Measurements from ENCODE around the gene DIP2C.

DIP2C gene

DNA sequence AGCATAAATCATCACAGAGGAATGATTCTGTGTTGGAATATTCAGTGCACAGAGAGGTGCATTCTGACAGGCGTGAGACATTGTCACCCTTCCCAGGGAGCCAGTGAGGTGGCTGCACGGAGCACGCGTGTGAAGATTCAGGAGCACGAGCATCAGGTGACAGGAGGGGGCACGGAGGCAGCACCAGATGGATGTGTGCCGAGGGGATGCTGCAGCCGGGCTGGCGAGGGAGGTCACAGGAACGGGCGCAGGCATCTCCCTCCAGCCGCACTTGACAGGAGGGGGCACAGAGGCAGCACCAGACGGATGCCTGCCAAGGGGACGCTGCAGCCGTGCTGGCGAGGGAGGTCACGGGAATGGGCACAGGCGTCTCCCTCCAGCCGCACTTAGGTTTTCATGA is 66.5 kb downstream of the DIP2C start:
- no CpG with 5 or more reads among the region's 19 CpGs for WGBS (ENCODE audit: extremely low coverage, insufficient coverage, low lambda C conversion rate)
- Histone ChIP-seq H3K79me1 (ENCODE audit: low read length) (peaks cover 3% of the 10 kb centered on the region), H4K8ac (ENCODE audit: low read depth, low read length) (no peak overlapping the region), H2AK5ac (ENCODE audit: low read length) (no peak overlapping the region), H3K27me3 (ENCODE audit: insufficient read depth, low read length, poor library complexity) (no peaks in the 10 kb centered on the region), H3K79me2 (ENCODE audit: control insufficient read depth, insufficient read depth, low read length) (peaks cover 1% of the 10 kb centered on the region), H3K4me1 (ENCODE audit: control insufficient read depth, low read depth, low read length) (peaks cover 4% of the 10 kb centered on the region), H3K4ac (ENCODE audit: low read depth, low read length) (no peak overlapping the region), H3K18ac (ENCODE audit: low read length) (no peak overlapping the region), H3K9ac (ENCODE audit: low read length) (no peak overlapping the region), H2BK15ac (replicated peaks; ENCODE audit: low read depth) (no peak overlapping the region), H3K4me3 (ENCODE audit: low read length) (no peak overlapping the region), H3K27ac (ENCODE audit: low read depth, low read length) (no peak overlapping the region), H3K36me3 (ENCODE audit: control insufficient read depth, insufficient read depth, low read length) (no peaks in the 10 kb centered on the region), H3K23ac (ENCODE audit: low read length) (no peak overlapping the region), H3K56ac (ENCODE audit: low read length) (no peak overlapping the region), H2BK120ac (ENCODE audit: low read depth, low read length) (no peak overlapping the region), H3K4me2 (ENCODE audit: low read length) (no peak overlapping the region), H4K5ac (ENCODE audit: low read length) (no peak overlapping the region), H2BK5ac (ENCODE audit: low read length) (no peak overlapping the region)
- no peak for DNase-seq

DNA sequence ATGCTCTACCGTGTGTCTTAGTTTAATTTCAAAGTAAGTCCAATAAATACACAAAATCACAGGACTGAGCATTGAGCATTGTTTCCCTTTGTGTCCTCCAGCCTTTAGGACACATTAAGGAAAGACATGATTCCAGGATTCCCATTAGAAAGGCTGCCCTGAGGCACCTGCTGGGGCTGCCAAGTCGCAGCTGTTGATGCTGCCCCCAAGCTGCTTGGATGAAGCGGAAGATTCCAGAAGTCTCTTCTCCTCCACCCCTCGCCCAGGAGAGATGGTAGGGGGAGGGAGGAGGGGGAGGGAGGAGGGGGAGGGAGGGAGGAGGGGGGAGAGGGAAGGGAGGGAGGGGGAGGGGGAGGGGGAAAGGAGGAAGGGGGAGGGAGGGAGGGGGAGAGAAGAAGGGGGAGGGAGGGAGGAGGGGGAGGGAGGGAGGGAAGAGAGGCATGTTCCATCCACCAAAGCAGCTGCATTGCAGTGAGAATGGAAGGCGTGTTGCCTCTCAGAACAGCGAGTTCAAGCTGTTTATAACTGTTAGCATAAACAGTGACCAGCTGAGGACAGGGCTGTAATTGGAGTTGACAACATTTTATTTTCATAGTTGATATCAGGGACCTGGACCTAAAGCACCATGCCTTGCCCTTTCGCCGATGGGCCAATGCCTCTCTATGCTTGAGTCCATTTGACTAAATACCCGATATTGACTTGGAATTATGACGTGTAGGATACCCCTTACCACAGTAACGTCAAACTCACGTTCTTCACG is 67.3 kb downstream of the DIP2C start:
- Histone ChIP-seq H3K4me1 (ENCODE audit: control insufficient read depth, low read depth, low read length) (peaks cover 4% of the 10 kb centered on the region), H3K4me2 (ENCODE audit: low read length) (no peak overlapping the region), H3K27ac (ENCODE audit: low read depth, low read length) (no peak overlapping the region), H3K18ac (ENCODE audit: low read length) (no peak overlapping the region), H4K5ac (ENCODE audit: low read length) (no peak overlapping the region), H3K79me1 (ENCODE audit: low read length) (peaks cover 3% of the 10 kb centered on the region), H3K9ac (ENCODE audit: low read length) (no peak overlapping the region), H2AK5ac (ENCODE audit: low read length) (no peak overlapping the region), H3K4ac (ENCODE audit: low read depth, low read length) (no peak overlapping the region), H2BK15ac (replicated peaks; ENCODE audit: low read depth) (no peak overlapping the region), H3K4me3 (ENCODE audit: low read length) (no peak overlapping the region), H3K56ac (ENCODE audit: low read length) (no peak overlapping the region), H3K23ac (ENCODE audit: low read length) (no peak overlapping the region), H4K8ac (ENCODE audit: low read depth, low read length) (no peak overlapping the region), H3K27me3 (ENCODE audit: insufficient read depth, low read length, poor library complexity) (no peaks in the 10 kb centered on the region), H3K79me2 (ENCODE audit: control insufficient read depth, insufficient read depth, low read length) (peaks cover 1% of the 10 kb centered on the region), H2BK5ac (ENCODE audit: low read length) (no peak overlapping the region), H3K36me3 (ENCODE audit: control insufficient read depth, insufficient read depth, low read length) (no peaks in the 10 kb centered on the region), H2BK120ac (ENCODE audit: low read depth, low read length) (no peak overlapping the region)
- no peak for DNase-seq
- no CpG with 5 or more reads among the region's 13 CpGs for WGBS (ENCODE audit: extremely low coverage, insufficient coverage, low lambda C conversion rate)

DNA sequence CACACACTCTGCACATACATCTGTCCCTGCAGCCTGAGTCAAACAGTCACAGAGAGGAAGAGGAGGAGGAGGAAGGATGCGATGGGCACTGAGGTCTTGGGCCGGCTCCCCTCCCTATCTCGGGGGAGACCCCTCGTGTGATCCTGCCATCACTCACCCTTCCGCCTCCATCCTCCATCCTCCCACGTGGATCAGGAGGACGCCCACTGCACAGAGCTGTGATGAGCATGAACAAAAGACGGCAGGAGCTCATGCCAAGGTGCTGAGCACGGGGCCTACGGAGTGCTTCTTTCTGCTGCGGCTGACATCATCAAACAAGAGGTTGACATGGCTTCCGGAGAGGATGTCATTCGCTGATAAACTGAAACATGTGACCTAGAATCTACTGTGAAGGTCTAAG is 68.0 kb downstream of the DIP2C start:
- Histone ChIP-seq H3K4ac (ENCODE audit: low read depth, low read length) (no peak overlapping the region), H2BK15ac (replicated peaks; ENCODE audit: low read depth) (no peak overlapping the region), H4K5ac (ENCODE audit: low read length) (no peak overlapping the region), H2BK120ac (ENCODE audit: low read depth, low read length) (no peak overlapping the region), H3K27ac (ENCODE audit: low read depth, low read length) (no peak overlapping the region), H2BK5ac (ENCODE audit: low read length) (no peak overlapping the region), H3K4me3 (ENCODE audit: low read length) (no peak overlapping the region), H3K4me1 (ENCODE audit: control insufficient read depth, low read depth, low read length) (peaks cover 4% of the 10 kb centered on the region), H3K36me3 (ENCODE audit: control insufficient read depth, insufficient read depth, low read length) (no peaks in the 10 kb centered on the region), H3K23ac (ENCODE audit: low read length) (no peak overlapping the region), H3K4me2 (ENCODE audit: low read length) (no peak overlapping the region), H3K56ac (ENCODE audit: low read length) (no peak overlapping the region), H3K27me3 (ENCODE audit: insufficient read depth, low read length, poor library complexity) (no peaks in the 10 kb centered on the region), H3K79me1 (ENCODE audit: low read length) (peaks cover 3% of the 10 kb centered on the region), H3K9ac (ENCODE audit: low read length) (no peak overlapping the region), H2AK5ac (ENCODE audit: low read length) (no peak overlapping the region), H4K8ac (ENCODE audit: low read depth, low read length) (no peak overlapping the region), H3K79me2 (ENCODE audit: control insufficient read depth, insufficient read depth, low read length) (peaks cover 1% of the 10 kb centered on the region), H3K18ac (ENCODE audit: low read length) (no peak overlapping the region)
- DNase-seq: no peak
- no CpG with 5 or more reads among the region's 13 CpGs for WGBS (ENCODE audit: extremely low coverage, insufficient coverage, low lambda C conversion rate)

DNA sequence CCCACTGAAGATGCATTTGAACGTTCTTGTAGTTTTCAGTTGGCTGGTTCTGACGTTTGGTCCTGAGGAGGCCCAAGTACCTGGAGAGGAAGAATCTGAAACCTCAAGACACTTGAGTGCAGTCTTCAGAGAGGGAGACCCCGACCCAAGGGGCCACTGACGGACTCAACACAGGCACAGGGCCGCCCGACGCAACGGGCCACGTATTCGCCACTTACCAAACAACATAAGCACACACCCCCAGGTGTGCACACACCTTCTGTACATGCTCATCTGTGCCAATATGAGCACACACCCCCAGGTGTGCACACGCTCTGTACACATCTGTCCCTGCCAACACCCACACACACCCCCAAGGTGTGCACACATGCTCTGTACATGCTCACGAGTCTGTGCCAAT is 68.5 kb downstream of the DIP2C start:
- H2AK5ac ChIP-seq (ENCODE audit: low read length): no peak overlapping the region
- no peak overlapping the region for H3K18ac ChIP-seq (ENCODE audit: low read length)
- no peak overlapping the region for H4K8ac ChIP-seq (ENCODE audit: low read depth, low read length)
- no peak overlapping the region for H2BK5ac ChIP-seq (ENCODE audit: low read length)
- no peak overlapping the region for H3K9ac ChIP-seq (ENCODE audit: low read length)
- H3K4me2 ChIP-seq (ENCODE audit: low read length): no peak overlapping the region
- H3K23ac ChIP-seq (ENCODE audit: low read length): no peak overlapping the region
- no peaks in the 10 kb centered on the region for H3K27me3 ChIP-seq (ENCODE audit: insufficient read depth, low read length, poor library complexity)
- H3K56ac ChIP-seq (ENCODE audit: low read length): no peak overlapping the region
- H2BK15ac ChIP-seq (replicated peaks; ENCODE audit: low read depth): no peak overlapping the region
- H4K5ac ChIP-seq (ENCODE audit: low read length): no peak overlapping the region
- H2BK120ac ChIP-seq (ENCODE audit: low read depth, low read length): no peak overlapping the region
- no CpG with 5 or more reads among the region's 12 CpGs for WGBS (ENCODE audit: extremely low coverage, insufficient coverage, low lambda C conversion rate)
- no peaks in the 10 kb centered on the region for H3K36me3 ChIP-seq (ENCODE audit: control insufficient read depth, insufficient read depth, low read length)
- no peak for DNase-seq
- peaks cover 4% of the 10 kb centered on the region for H3K4me1 ChIP-seq (ENCODE audit: control insufficient read depth, low read depth, low read length)
- no peak overlapping the region for H3K27ac ChIP-seq (ENCODE audit: low read depth, low read length)
- H3K79me1 ChIP-seq (ENCODE audit: low read length): peaks cover 3% of the 10 kb centered on the region
- no peak overlapping the region for H3K4ac ChIP-seq (ENCODE audit: low read depth, low read length)
- H3K79me2 ChIP-seq (ENCODE audit: control insufficient read depth, insufficient read depth, low read length): peaks cover 1% of the 10 kb centered on the region
- H3K4me3 ChIP-seq (ENCODE audit: low read length): no peak overlapping the region

DNA sequence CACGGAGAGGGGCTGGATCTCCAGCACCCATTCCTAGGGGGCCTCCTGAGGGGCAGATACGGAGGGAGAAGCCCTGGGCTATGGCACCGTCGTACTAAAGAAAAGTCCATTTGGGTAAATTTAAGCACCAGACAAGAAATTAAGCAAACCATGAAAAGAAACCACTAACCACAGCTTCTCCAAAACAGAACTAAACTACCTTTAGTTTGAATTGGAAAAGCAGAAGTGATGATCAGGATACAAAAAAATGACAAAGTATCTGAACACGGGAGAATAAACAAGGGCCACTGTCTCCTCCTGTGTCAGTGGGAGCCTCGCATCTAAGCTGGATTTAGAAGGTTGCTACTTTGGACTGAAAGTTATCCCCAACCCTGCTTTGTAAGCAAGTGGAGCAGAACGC is 69.1 kb downstream of the DIP2C start:
- H3K9ac ChIP-seq (ENCODE audit: low read length): no peak overlapping the region
- H3K36me3 ChIP-seq (ENCODE audit: control insufficient read depth, insufficient read depth, low read length): no peaks in the 10 kb centered on the region
- WGBS (ENCODE audit: extremely low coverage, insufficient coverage, low lambda C conversion rate): no CpG with 5 or more reads among the region's 7 CpGs
- no peak overlapping the region for H3K23ac ChIP-seq (ENCODE audit: low read length)
- H3K27me3 ChIP-seq (ENCODE audit: insufficient read depth, low read length, poor library complexity): no peaks in the 10 kb centered on the region
- H3K79me2 ChIP-seq (ENCODE audit: control insufficient read depth, insufficient read depth, low read length): peaks cover 1% of the 10 kb centered on the region
- H3K79me1 ChIP-seq (ENCODE audit: low read length): peaks cover 3% of the 10 kb centered on the region
- H3K4me3 ChIP-seq (ENCODE audit: low read length): no peak overlapping the region
- no peak overlapping the region for H2BK15ac ChIP-seq (replicated peaks; ENCODE audit: low read depth)
- H4K5ac ChIP-seq (ENCODE audit: low read length): no peak overlapping the region
- H2BK5ac ChIP-seq (ENCODE audit: low read length): no peak overlapping the region
- H3K56ac ChIP-seq (ENCODE audit: low read length): no peak overlapping the region
- H3K4me1 ChIP-seq (ENCODE audit: control insufficient read depth, low read depth, low read length): peaks cover 4% of the 10 kb centered on the region
- H3K4me2 ChIP-seq (ENCODE audit: low read length): no peak overlapping the region
- no peak overlapping the region for H3K18ac ChIP-seq (ENCODE audit: low read length)
- no peak for DNase-seq
- no peak overlapping the region for H3K4ac ChIP-seq (ENCODE audit: low read depth, low read length)
- H2BK120ac ChIP-seq (ENCODE audit: low read depth, low read length): no peak overlapping the region
- no peak overlapping the region for H3K27ac ChIP-seq (ENCODE audit: low read depth, low read length)
- no peak overlapping the region for H4K8ac ChIP-seq (ENCODE audit: low read depth, low read length)
- H2AK5ac ChIP-seq (ENCODE audit: low read length): no peak overlapping the region

DNA sequence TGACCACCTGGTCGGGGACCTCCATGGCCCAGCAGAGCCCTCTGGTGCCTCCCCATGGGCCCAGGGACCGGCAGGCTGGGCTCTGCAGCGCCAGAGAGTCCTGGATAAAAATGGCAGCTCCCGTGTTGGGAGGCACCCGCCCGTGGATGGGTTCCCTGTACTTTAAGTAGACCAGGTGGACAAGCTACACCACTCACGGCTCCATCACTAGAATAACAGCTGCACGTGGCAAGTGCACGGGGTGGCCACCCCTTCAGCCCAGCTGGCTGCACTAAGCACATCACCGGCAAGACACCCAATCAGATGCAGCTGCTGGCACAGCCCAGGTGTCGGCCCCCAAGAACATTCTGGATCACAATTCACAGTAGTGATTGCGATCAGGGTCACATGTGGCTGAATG is 69.8 kb downstream of the DIP2C start:
- no peaks in the 10 kb centered on the region for H3K27me3 ChIP-seq (ENCODE audit: insufficient read depth, low read length, poor library complexity)
- H3K36me3 ChIP-seq (ENCODE audit: control insufficient read depth, insufficient read depth, low read length): no peaks in the 10 kb centered on the region
- no peak overlapping the region for H4K8ac ChIP-seq (ENCODE audit: low read depth, low read length)
- no peak overlapping the region for H2BK120ac ChIP-seq (ENCODE audit: low read depth, low read length)
- H3K27ac ChIP-seq (ENCODE audit: low read depth, low read length): no peak overlapping the region
- no peak overlapping the region for H2AK5ac ChIP-seq (ENCODE audit: low read length)
- no peak overlapping the region for H3K23ac ChIP-seq (ENCODE audit: low read length)
- H3K4me1 ChIP-seq (ENCODE audit: control insufficient read depth, low read depth, low read length): peaks cover 2% of the 10 kb centered on the region
- peaks cover 3% of the 10 kb centered on the region for H3K79me1 ChIP-seq (ENCODE audit: low read length)
- DNase-seq: no peak
- H3K56ac ChIP-seq (ENCODE audit: low read length): no peak overlapping the region
- peaks cover 1% of the 10 kb centered on the region for H3K79me2 ChIP-seq (ENCODE audit: control insufficient read depth, insufficient read depth, low read length)
- no peak overlapping the region for H3K4me2 ChIP-seq (ENCODE audit: low read length)
- H3K18ac ChIP-seq (ENCODE audit: low read length): no peak overlapping the region
- no peak overlapping the region for H2BK15ac ChIP-seq (replicated peaks; ENCODE audit: low read depth)
- no peak overlapping the region for H2BK5ac ChIP-seq (ENCODE audit: low read length)
- no peak overlapping the region for H4K5ac ChIP-seq (ENCODE audit: low read length)
- WGBS (ENCODE audit: extremely low coverage, insufficient coverage, low lambda C conversion rate): no CpG with 5 or more reads among the region's 12 CpGs
- H3K4ac ChIP-seq (ENCODE audit: low read depth, low read length): no peak overlapping the region
- no peak overlapping the region for H3K9ac ChIP-seq (ENCODE audit: low read length)
- no peak overlapping the region for H3K4me3 ChIP-seq (ENCODE audit: low read length)
